Liver (tissue), 9 donors: Measurements from ENCODE around the gene NT5DC2. TPM values are rescaled to one million over a fixed set of nuclear protein-coding genes. Genes with fewer than 3 reads are reported as not detected.

ENCODE experiments used
- DNase-seq: peaks from one replicate; pipeline ENCODE4 v3.0.0-alpha.2; 2017; ENCODE audit warnings: low spot score
- H3K27ac ChIP-seq, 2 donors: one replicate each; pipeline ENCODE4 v1.7.0; 2013; ENCODE audit warnings: inconsistent platforms in 2 of 2, low read length in 2 of 2, control low read depth in 1 of 2, low read depth in 1 of 2, mild to moderate bottlenecking in 1 of 2
- H3K27me3 ChIP-seq, 4 donors: one replicate each; pipeline versions ENCODE4 v1.6.1 to v1.7.0; 2013; ENCODE audit warnings: low read length in 3 of 4, inconsistent platforms in 1 of 4, mild to moderate bottlenecking in 1 of 4, moderate library complexity in 1 of 4; ENCODE audit not compliant: control insufficient read depth in 4 of 4, insufficient read depth in 4 of 4
- H3K36me3 ChIP-seq, 4 donors: one replicate each; pipeline versions ENCODE4 v1.6.1 to v1.7.0; 2013; ENCODE audit warnings: low read length in 3 of 4, mild to moderate bottlenecking in 3 of 4, low read depth in 1 of 4, moderate library complexity in 1 of 4; ENCODE audit not compliant: control insufficient read depth in 4 of 4, insufficient read depth in 3 of 4
- H3K4me1 ChIP-seq, 4 donors: one replicate each; pipeline versions ENCODE4 v1.6.1 to v1.7.0; 2013; ENCODE audit warnings: low read length in 3 of 4, mild to moderate bottlenecking in 3 of 4, moderate library complexity in 1 of 4; ENCODE audit not compliant: control insufficient read depth in 4 of 4, insufficient read depth in 4 of 4
- H3K4me3 ChIP-seq, 3 donors: one replicate each; pipeline versions ENCODE4 v1.6.1 to v1.7.0; 2013; ENCODE audit warnings: low read length in 3 of 3, control low read depth in 1 of 3, low read depth in 1 of 3, mild to moderate bottlenecking in 1 of 3
- H3K9ac ChIP-seq, 2 donors: one replicate each; pipeline ENCODE4 v1.7.0; 2013; ENCODE audit warnings: low read length in 2 of 2, mild to moderate bottlenecking in 2 of 2, moderate library complexity in 2 of 2, control low read depth in 1 of 2, low read depth in 1 of 2
- H3K9me3 ChIP-seq, 4 donors: one replicate each; pipeline versions ENCODE4 v1.6.1 to v1.7.0; 2013; ENCODE audit warnings: low read length in 3 of 4; ENCODE audit not compliant: control insufficient read depth in 4 of 4
- EGR1 ChIP-seq, 2 donors: IDR thresholded peaks; 2 replicates each; pipeline ENCODE4 v1.6.1; 2016 to 2018; ENCODE audit warnings: antibody characterized with exemption in 2 of 2, low read depth in 2 of 2
- FOXA1 ChIP-seq: IDR thresholded peaks from 2 replicates; pipeline ENCODE4 v1.6.1; 2016; ENCODE audit warnings: antibody characterized with exemption
- FOXA2 ChIP-seq: IDR thresholded peaks from 2 replicates; pipeline ENCODE4 v1.6.1; 2016; ENCODE audit warnings: antibody characterized with exemption
- GABPA ChIP-seq, 2 donors: IDR thresholded peaks in 1 of 2; conservative IDR thresholded peaks in 1 of 2; 2 replicates each; pipeline ENCODE4 v1.6.1; 2016; ENCODE audit warnings: antibody characterized with exemption in 2 of 2, mild to moderate bottlenecking in 1 of 2, moderate library complexity in 1 of 2
- HNF4A ChIP-seq, 2 donors: conservative IDR thresholded peaks; 2 replicates each; pipeline ENCODE4 v1.6.1; 2016; ENCODE audit warnings: antibody characterized with exemption in 2 of 2, mild to moderate bottlenecking in 2 of 2
- HNF4G ChIP-seq: IDR thresholded peaks from 2 replicates; pipeline ENCODE4 v1.6.1; 2016; ENCODE audit warnings: antibody characterized with exemption
- JUND ChIP-seq, 2 donors: IDR thresholded peaks; 2 replicates each; pipeline ENCODE4 v1.6.1; 2016; ENCODE audit warnings: antibody characterized with exemption in 2 of 2
- NR2F2 ChIP-seq: IDR thresholded peaks from 2 replicates; pipeline ENCODE4 v1.6.1; 2016; ENCODE audit warnings: antibody characterized with exemption
- RAD21 ChIP-seq, 2 donors: IDR thresholded peaks; 2 replicates each; pipeline ENCODE4 v1.6.1; 2016; ENCODE audit warnings: antibody characterized with exemption in 2 of 2, mild to moderate bottlenecking in 2 of 2
- RXRA ChIP-seq, 2 donors: IDR thresholded peaks; 2 replicates each; pipeline ENCODE4 v1.6.1; 2017 to 2018; ENCODE audit warnings: antibody characterized with exemption in 2 of 2, mild to moderate bottlenecking in 1 of 2
- SP1 ChIP-seq: IDR thresholded peaks from 2 replicates; pipeline ENCODE4 v1.6.1; 2018; ENCODE audit warnings: antibody characterized with exemption, mild to moderate bottlenecking
- YY1 ChIP-seq: IDR thresholded peaks from 2 replicates; pipeline ENCODE4 v1.6.1; 2016; ENCODE audit warnings: antibody characterized with exemption, mild to moderate bottlenecking
- WGBS: extraction: QIAGEN DNeasy Blood & Tissue Kit; methylation state at CpG from one replicate; pipeline ENCODE4 v1.1.7; 2013; 5-methylcytosine and 5-hydroxymethylcytosine counted together
- polyA plus RNA-seq, 2 donors: library from polyadenylated mRNA; stranded (reverse) in 1 of 2; unstranded in 1 of 2; fragments of 200-250 nt in 1 of 2; fragments of >200 nt in 1 of 2; fragmentation: Nextera tagmentation in 1 of 2; extraction: Ambion mirVana in 1 of 2; gene quantifications; one replicate each; pipeline versions ENCODE4 v1.2.1 to v1.2.3, GENCODE V29; 2013 to 2015
- total RNA-seq, 2 donors: library from RNA; depleted of rRNA; stranded (reverse); fragments of >200 nt; gene quantifications; one replicate each; pipeline ENCODE4 v1.2.3, GENCODE V29; 2014
- TF ChIP-seq, protein P1 (sequence below): IDR thresholded peaks from 2 replicates; pipeline ENCODE4 v1.6.1; 2016; ENCODE audit warnings: antibody characterized with exemption
- TF ChIP-seq, protein P2 (sequence below): fragments of 150-350 bp; IDR thresholded peaks from 2 replicates; pipeline ENCODE4 v1.5.1; 2017; ENCODE audit warnings: improper control_type of control experiment, low read depth, low read length; ENCODE audit not compliant: missing input control
- TF ChIP-seq, protein P3 (sequence below): IDR thresholded peaks from 2 replicates; pipeline ENCODE4 v1.6.1; 2016; ENCODE audit warnings: antibody characterized with exemption
- TF ChIP-seq, protein P4 (sequence below): IDR thresholded peaks from 2 replicates; pipeline ENCODE4 v1.6.1; 2016; ENCODE audit warnings: antibody characterized with exemption
- TF ChIP-seq, protein P5 (sequence below): IDR thresholded peaks from 2 replicates; pipeline ENCODE4 v1.6.1; 2016; ENCODE audit warnings: antibody characterized with exemption, mild to moderate bottlenecking
- donor health status: healthy.
- donor health status: healthy.
- donor health status: healthy.
- donor health status: healthy.
- donor health status: healthy.

The NT5DC2 gene
- total and polyA plus RNA-seq, 4 donors: 2.8 to 20.9 (median 3.1) TPM

DNA sequence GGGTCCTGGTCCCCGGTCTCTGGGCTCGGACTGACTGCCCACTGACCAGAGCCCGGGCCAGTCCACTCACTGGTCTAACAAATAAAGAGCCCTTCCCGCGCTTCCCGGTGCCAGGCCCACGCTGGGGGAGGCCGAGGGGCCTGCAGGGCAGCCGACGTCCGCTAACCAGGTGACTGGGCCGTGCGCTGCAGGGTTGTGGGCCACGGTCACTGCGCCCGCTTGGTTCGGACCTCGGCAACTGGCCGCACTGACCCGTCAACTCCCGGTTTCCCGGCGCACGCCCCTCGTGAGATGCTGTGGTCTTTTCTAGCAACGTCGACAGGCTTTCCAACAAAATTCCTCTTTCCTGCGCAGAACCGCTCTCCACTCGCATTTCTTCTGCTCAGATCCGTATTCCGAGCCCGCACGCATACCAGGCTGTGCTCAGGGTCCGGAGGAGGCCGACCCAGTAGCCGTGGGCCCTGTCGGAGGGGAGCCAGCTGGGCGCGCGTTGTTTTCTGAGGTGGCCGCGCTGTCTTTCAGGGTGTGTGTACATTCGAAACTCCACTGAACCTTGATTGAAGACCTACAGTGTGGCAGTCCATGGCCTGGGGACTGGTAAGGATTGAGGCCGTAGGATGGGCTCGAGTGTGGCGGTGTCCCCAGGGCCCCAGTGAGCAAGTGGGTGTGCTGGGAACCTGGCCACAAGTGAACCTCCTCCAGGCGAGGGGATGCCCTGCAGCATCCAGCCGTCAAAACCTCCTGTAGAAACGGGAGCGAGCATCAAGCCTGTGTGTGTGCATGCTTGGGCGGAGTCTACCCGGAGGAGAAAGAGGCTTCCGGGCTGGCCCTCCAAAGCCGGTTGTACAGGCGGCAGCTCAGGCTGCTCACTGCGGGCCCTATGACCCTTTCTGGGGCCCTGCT lies 875 bp upstream of the NT5DC2 start:
- peaks cover 9 to 34% (median 22%) of the 10 kb centered on the region in 4 donors for H3K4me1 ChIP-seq
- WGBS: 75% methylated on average over 57 of the region's 57 CpGs

More for the DNA sequence above, 875 bp upstream of the NT5DC2 start:
- H3K27me3 ChIP-seq: no peaks in the 10 kb centered on the region
- DNase-seq: peak; percentile 50
- H3K9me3 ChIP-seq: no peaks in the 10 kb centered on the region
- no peak for TF ChIP-seq RXRA (IDR thresholded peaks at IDR 0.05)
- no peak for TF ChIP-seq GABPA (IDR thresholded peaks at IDR 0.05 in 1 of 2, conservative IDR thresholded peaks at IDR 0.05 in 1 of 2)
- TF ChIP-seq SP1: no peak
- TF ChIP-seq FOXA2: no peak
- TF ChIP-seq HNF4A (conservative IDR thresholded peaks at IDR 0.05): no peak
- no peak for TF ChIP-seq NR2F2
- no peak for TF ChIP-seq FOXA1
- TF ChIP-seq, protein P1, sequence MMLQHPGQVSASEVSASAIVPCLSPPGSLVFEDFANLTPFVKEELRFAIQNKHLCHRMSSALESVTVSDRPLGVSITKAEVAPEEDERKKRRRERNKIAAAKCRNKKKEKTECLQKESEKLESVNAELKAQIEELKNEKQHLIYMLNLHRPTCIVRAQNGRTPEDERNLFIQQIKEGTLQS: no peak
- no peak for TF ChIP-seq EGR1 (IDR thresholded peaks at IDR 0.05; ENCODE audit: low read depth in 2 of 2)
- no peak for TF ChIP-seq RAD21 (IDR thresholded peaks at IDR 0.05)
- TF ChIP-seq, protein P2, sequence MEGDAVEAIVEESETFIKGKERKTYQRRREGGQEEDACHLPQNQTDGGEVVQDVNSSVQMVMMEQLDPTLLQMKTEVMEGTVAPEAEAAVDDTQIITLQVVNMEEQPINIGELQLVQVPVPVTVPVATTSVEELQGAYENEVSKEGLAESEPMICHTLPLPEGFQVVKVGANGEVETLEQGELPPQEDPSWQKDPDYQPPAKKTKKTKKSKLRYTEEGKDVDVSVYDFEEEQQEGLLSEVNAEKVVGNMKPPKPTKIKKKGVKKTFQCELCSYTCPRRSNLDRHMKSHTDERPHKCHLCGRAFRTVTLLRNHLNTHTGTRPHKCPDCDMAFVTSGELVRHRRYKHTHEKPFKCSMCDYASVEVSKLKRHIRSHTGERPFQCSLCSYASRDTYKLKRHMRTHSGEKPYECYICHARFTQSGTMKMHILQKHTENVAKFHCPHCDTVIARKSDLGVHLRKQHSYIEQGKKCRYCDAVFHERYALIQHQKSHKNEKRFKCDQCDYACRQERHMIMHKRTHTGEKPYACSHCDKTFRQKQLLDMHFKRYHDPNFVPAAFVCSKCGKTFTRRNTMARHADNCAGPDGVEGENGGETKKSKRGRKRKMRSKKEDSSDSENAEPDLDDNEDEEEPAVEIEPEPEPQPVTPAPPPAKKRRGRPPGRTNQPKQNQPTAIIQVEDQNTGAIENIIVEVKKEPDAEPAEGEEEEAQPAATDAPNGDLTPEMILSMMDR: no peak
- TF ChIP-seq YY1: no peak
- no peak for TF ChIP-seq JUND (IDR thresholded peaks at IDR 0.05)
- TF ChIP-seq, protein P3, sequence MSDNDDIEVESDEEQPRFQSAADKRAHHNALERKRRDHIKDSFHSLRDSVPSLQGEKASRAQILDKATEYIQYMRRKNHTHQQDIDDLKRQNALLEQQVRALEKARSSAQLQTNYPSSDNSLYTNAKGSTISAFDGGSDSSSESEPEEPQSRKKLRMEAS: no peak
- TF ChIP-seq, protein P4, sequence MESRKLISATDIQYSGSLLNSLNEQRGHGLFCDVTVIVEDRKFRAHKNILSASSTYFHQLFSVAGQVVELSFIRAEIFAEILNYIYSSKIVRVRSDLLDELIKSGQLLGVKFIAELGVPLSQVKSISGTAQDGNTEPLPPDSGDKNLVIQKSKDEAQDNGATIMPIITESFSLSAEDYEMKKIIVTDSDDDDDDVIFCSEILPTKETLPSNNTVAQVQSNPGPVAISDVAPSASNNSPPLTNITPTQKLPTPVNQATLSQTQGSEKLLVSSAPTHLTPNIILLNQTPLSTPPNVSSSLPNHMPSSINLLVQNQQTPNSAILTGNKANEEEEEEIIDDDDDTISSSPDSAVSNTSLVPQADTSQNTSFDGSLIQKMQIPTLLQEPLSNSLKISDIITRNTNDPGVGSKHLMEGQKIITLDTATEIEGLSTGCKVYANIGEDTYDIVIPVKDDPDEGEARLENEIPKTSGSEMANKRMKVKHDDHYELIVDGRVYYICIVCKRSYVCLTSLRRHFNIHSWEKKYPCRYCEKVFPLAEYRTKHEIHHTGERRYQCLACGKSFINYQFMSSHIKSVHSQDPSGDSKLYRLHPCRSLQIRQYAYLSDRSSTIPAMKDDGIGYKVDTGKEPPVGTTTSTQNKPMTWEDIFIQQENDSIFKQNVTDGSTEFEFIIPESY: no peak
- TF ChIP-seq, protein P5, sequence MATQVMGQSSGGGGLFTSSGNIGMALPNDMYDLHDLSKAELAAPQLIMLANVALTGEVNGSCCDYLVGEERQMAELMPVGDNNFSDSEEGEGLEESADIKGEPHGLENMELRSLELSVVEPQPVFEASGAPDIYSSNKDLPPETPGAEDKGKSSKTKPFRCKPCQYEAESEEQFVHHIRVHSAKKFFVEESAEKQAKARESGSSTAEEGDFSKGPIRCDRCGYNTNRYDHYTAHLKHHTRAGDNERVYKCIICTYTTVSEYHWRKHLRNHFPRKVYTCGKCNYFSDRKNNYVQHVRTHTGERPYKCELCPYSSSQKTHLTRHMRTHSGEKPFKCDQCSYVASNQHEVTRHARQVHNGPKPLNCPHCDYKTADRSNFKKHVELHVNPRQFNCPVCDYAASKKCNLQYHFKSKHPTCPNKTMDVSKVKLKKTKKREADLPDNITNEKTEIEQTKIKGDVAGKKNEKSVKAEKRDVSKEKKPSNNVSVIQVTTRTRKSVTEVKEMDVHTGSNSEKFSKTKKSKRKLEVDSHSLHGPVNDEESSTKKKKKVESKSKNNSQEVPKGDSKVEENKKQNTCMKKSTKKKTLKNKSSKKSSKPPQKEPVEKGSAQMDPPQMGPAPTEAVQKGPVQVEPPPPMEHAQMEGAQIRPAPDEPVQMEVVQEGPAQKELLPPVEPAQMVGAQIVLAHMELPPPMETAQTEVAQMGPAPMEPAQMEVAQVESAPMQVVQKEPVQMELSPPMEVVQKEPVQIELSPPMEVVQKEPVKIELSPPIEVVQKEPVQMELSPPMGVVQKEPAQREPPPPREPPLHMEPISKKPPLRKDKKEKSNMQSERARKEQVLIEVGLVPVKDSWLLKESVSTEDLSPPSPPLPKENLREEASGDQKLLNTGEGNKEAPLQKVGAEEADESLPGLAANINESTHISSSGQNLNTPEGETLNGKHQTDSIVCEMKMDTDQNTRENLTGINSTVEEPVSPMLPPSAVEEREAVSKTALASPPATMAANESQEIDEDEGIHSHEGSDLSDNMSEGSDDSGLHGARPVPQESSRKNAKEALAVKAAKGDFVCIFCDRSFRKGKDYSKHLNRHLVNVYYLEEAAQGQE: no peak
- TF ChIP-seq HNF4G: no peak
- peak overlapping the region in 1 of 3 donors; percentile 47 for H3K4me3 ChIP-seq
- no peaks in the 10 kb centered on the region for H3K36me3 ChIP-seq
- no peak overlapping the region for H3K9ac ChIP-seq
- peak overlapping the region in 1 of 2 donors; percentile 23 for H3K27ac ChIP-seq
